ENCODE measurements around the gene TENM4. TPM values are rescaled to one million over a fixed set of nuclear protein-coding genes. Genes with fewer than 3 reads are reported as not detected.
A peak's percentile ranks its signal among the peaks of the same experiment; 100 is the strongest.

TENM4 gene
- total and polyA plus RNA-seq, 2 of the 8 experiments (the other 6 are each of a cell fraction or from before 2014, with no cell fraction given), result 3.5 to 7.2 TPM

- Histone ChIP-seq H3K4ac (replicated peaks; ENCODE audit: insufficient read length, low read depth, low read length) (no peak overlapping the region), H3K36me3 (ENCODE audit: control insufficient read depth in 2 of 4, insufficient read depth in 4 of 4, low read length in 3 of 4) (no peaks in the 10 kb centered on the region), H3K4me3 (ENCODE audit: extremely low read depth in 1 of 4, insufficient read depth in 2 of 4, low read depth in 3 of 4, low read length in 4 of 4) (no peak overlapping the region), H4K8ac (ENCODE audit: extremely low read depth, insufficient read depth, low read length) (0 out of 2 replicates have a peak overlapping the region, but pooled peaks have one; percentile 11), H3K23ac (ENCODE audit: insufficient read length) (no peak overlapping the region), H3K9me3 (ENCODE audit: insufficient read depth in 2 of 2, low read depth in 1 of 2, low read length in 1 of 2) (peaks cover under 1 to 3% of the 10 kb centered on the region in 2 experiments; a peak in 2 of 4 replicates), H3K9ac (replicated peaks in 1 of 4; ENCODE audit: extremely low read depth in 1 of 4, low read depth in 3 of 4, low read length in 3 of 4) (no peak overlapping the region), H3K27me3 (replicated peaks in 1 of 4; ENCODE audit: control insufficient read depth in 3 of 4, extremely low read depth in 1 of 4, insufficient read depth in 3 of 4, low read length in 3 of 4) (no peaks in the 10 kb centered on the region), H2BK5ac (ENCODE audit: low read depth, low read length) (no peak overlapping the region), H3K23me2 (ENCODE audit: low read depth, low read length) (no peaks in the 10 kb centered on the region), H4K20me1 (replicated peaks in 1 of 2; ENCODE audit: control insufficient read depth in 1 of 2, insufficient read depth in 2 of 2, low read length in 2 of 2) (no peaks in the 10 kb centered on the region), H3K56ac (replicated peaks; ENCODE audit: insufficient read length, low read depth, low read length) (no peak overlapping the region), H4K91ac (replicated peaks; ENCODE audit: insufficient read length, low read length) (no peak overlapping the region), H2BK12ac (ENCODE audit: low read depth, low read length) (no peak overlapping the region), H3K4me1 (replicated peaks in 1 of 4; ENCODE audit: control insufficient read depth in 3 of 4, insufficient read depth in 4 of 4, low read length in 3 of 4) (peaks cover 0 to 6% (median 0%) of the 10 kb centered on the region in 4 experiments; a peak in 1 of 7 replicates), H3K27ac (ENCODE audit: low read depth, low read length) (no peak overlapping the region), H2AFZ (ENCODE audit: low read length) (no peak overlapping the region), H3K79me1 (ENCODE audit: low read depth, low read length) (no peaks in the 10 kb centered on the region), H4K5ac (ENCODE audit: insufficient read length, low read depth, low read length) (no peak overlapping the region), H2BK15ac (ENCODE audit: low read length) (no peak overlapping the region), H2BK20ac (ENCODE audit: low read length) (no peak overlapping the region), H3K79me2 (ENCODE audit: control insufficient read depth in 1 of 2, insufficient read depth in 2 of 2, low read length in 2 of 2) (no peaks in the 10 kb centered on the region), H3K4me2 (ENCODE audit: insufficient read depth in 1 of 2, low read depth in 2 of 2, low read length in 2 of 2) (no peak overlapping the region), H3K18ac (ENCODE audit: extremely low read depth, low read length) (no peak overlapping the region), H3K14ac (ENCODE audit: insufficient read length) (no peak overlapping the region), H2AK5ac (ENCODE audit: low read depth, low read length) (no peak overlapping the region), H2BK120ac (replicated peaks; ENCODE audit: low read depth, low read length) (no peak overlapping the region)
- CTCF ChIA-PET (ENCODE audit: partially characterized antibody), result interaction anchor here (0.6 to 6.6 kb wide), 19 partner anchors 9 to 452 kb away, joined by 3 to 85 read pairs (median 12); no protein-coding TSS in a partner anchor
- 72% methylated on average over 2 of the region's 2 CpGs; no CpG with 5 or more reads in 1 of the 2 experiments for WGBS, 2 experiments (ENCODE audit: extremely low coverage in 1 of 2, insufficient coverage in 1 of 2, insufficient read length in 1 of 2, insufficient replicate concordance in 2 of 2, low coverage in 1 of 2, low lambda C conversion rate in 2 of 2, missing lambda C conversion rate in 1 of 2)
- DNase-seq (ENCODE audit: low read depth in 1 of 2, low spot score in 2 of 2) (no peak), FAIRE-seq (no peak)
- POLR2A ChIA-PET (ENCODE audit: partially characterized antibody), result no interaction called here
- TF ChIP-seq EZH2 (IDR thresholded peaks at IDR 0.05; ENCODE audit: low read depth, low read length, severe bottlenecking) (no peak), GABPA (IDR thresholded peaks at IDR 0.05; ENCODE audit: borderline replicate concordance, insufficient read depth, low read length) (no peak), PHF8 (conservative IDR thresholded peaks at IDR 0.05; ENCODE audit: low read depth, low read length) (no peak), CHD1 (IDR thresholded peaks at IDR 0.05; ENCODE audit: low read depth, low read length) (no peak), KDM4A (IDR thresholded peaks at IDR 0.05; ENCODE audit: low read depth, low read length, severe bottlenecking) (no peak), TCF12 (IDR thresholded peaks at IDR 0.05; ENCODE audit: low read depth, low read length) (no peak), CBX8 (IDR thresholded peaks at IDR 0.05; ENCODE audit: borderline replicate concordance, low read depth, low read length) (no peak), FOSL1 (IDR thresholded peaks at IDR 0.05; ENCODE audit: insufficient read depth, low read depth, low read length) (no peak), SAP30 (IDR thresholded peaks at IDR 0.05; ENCODE audit: insufficient read depth, insufficient replicate concordance, low read length) (no peak), MAFK (IDR thresholded peaks at IDR 0.05; ENCODE audit: low read depth, low read length) (no peak), GTF2F1 (IDR thresholded peaks at IDR 0.05; ENCODE audit: borderline replicate concordance, low read depth, low read length) (no peak), POU5F1 (IDR thresholded peaks at IDR 0.05; ENCODE audit: low read depth, low read length) (no peak)
Observed at GRCh38 chr11:79098146-79098545, 342.7 kb downstream of the TENM4 start.
